ENCODE results near the gene PDE9A. TPM values are rescaled to one million over a fixed set of nuclear protein-coding genes. Genes with fewer than 3 reads are reported as not detected.

The PDE9A gene
- total RNA-seq, 1 donor from 2014 or later = 31.4 TPM

- Mint-ChIP-seq H3K9me3 (no peaks in the 10 kb centered on the region), H3K27ac (ENCODE audit: unreplicated experiment) (no peak overlapping the region)
These were observed 124.4 kb downstream of the PDE9A start for GRCh38 chr21:42777757-42778344.

GRCh38 chr21:42779431-42779861, 126.0 kb downstream of the PDE9A start:
- Mint-ChIP-seq H3K4me1 (peaks cover 44% of the 10 kb centered on the region), H3K27ac (ENCODE audit: unreplicated experiment) (no peak overlapping the region), H3K27me3 (ENCODE audit: low read depth) (peaks cover 45% of the 10 kb centered on the region), H3K36me3 (ENCODE audit: low read depth) (peaks cover 9% of the 10 kb centered on the region), H3K9me3 (no peaks in the 10 kb centered on the region), H3K4me3 (no peak overlapping the region)
- no peak for TF ChIP-seq CTCF (conservative IDR thresholded peaks at IDR 0.05)
- no peak for DNase-seq (ENCODE audit: low read depth, low spot score)

More at GRCh38 chr21:42777757-42778344, 124.4 kb downstream of the PDE9A start:
- peaks cover 16% of the 10 kb centered on the region for H3K36me3 Mint-ChIP-seq (ENCODE audit: low read depth)
- TF ChIP-seq CTCF (conservative IDR thresholded peaks at IDR 0.05) = no peak
- peak overlapping the region; percentile 21 for H3K4me3 Mint-ChIP-seq
- no peak for DNase-seq (ENCODE audit: low read depth, low spot score)
- H3K27me3 Mint-ChIP-seq (ENCODE audit: low read depth) = peaks cover 34% of the 10 kb centered on the region
- H3K4me1 Mint-ChIP-seq = peaks cover 35% of the 10 kb centered on the region

- no peak for DNase-seq (ENCODE audit: low read depth, low spot score)
- Mint-ChIP-seq H3K4me3 (peak overlapping the region; percentile 47), H3K4me1 (peaks cover 44% of the 10 kb centered on the region), H3K9me3 (no peaks in the 10 kb centered on the region), H3K27me3 (ENCODE audit: low read depth) (peaks cover 45% of the 10 kb centered on the region), H3K27ac (ENCODE audit: unreplicated experiment) (no peak overlapping the region), H3K36me3 (ENCODE audit: low read depth) (peaks cover 6% of the 10 kb centered on the region)
- no peak for TF ChIP-seq CTCF (conservative IDR thresholded peaks at IDR 0.05)
These were observed 127.2 kb downstream of the PDE9A start for GRCh38 chr21:42780617-42781016.

GRCh38 chr21:42781150-42781970, 127.9 kb downstream of the PDE9A start:
- no peak for DNase-seq (ENCODE audit: low read depth, low spot score)
- peaks cover 3% of the 10 kb centered on the region for H3K36me3 Mint-ChIP-seq (ENCODE audit: low read depth)

More at GRCh38 chr21:42781150-42781970, 127.9 kb downstream of the PDE9A start:
- TF ChIP-seq CTCF (conservative IDR thresholded peaks at IDR 0.05) = peak; percentile 33
- Mint-ChIP-seq H3K27me3 (ENCODE audit: low read depth) (peaks cover 45% of the 10 kb centered on the region), H3K4me1 (peaks cover 44% of the 10 kb centered on the region), H3K4me3 (peak overlapping the region; percentile 76), H3K9me3 (no peaks in the 10 kb centered on the region), H3K27ac (ENCODE audit: unreplicated experiment) (no peak overlapping the region)

Measured in neural crest cell (in vitro differentiated cells).